Stimulated activated CD4-positive, alpha-beta T cell treated with anti-CD3 and anti-CD28 coated beads, Interleukin-4, amount 100 ng/mL, for 48 hours (primary cell): ENCODE measurements around the gene MIEN1.
"Not testable (repeated sequence)": the region's sequence is repeated elsewhere in the genome, so short reads cannot be mapped to it uniquely, and the experiment has no call there.

Experiments used
- DNase-seq, 2 donors: peaks; one replicate each; pipeline ENCODE4 v3.0.0-alpha.2; 2020; ENCODE audit warnings: low read depth in 2 of 2

MIEN1 gene

GRCh38 chr17:39739885-39740356 lies 9.6 kb upstream of the MIEN1 start:
- no peak for DNase-seq

GRCh38 chr17:39738983-39739884 lies 8.9 kb upstream of the MIEN1 start:
- no peak for DNase-seq

DNA sequence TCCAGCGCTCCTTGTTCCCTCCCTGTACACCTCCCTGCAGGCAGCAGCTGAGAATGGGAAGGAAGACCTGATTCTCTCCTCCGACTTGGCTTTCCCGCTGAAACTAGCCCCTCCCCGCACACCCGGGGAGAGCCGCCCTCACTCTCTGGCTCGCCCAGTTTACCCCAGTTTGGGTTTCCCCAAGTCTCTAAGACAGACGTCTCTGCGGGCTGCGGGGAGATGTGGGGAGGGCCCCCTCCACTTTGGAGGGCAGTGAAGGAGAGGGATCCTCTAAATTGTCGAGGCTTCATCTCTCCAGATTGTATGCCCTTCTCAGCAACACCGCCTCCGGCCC lies 8.2 kb upstream of the MIEN1 start:
- peak in 1 of 2 donors; percentile 46 for DNase-seq

DNA sequence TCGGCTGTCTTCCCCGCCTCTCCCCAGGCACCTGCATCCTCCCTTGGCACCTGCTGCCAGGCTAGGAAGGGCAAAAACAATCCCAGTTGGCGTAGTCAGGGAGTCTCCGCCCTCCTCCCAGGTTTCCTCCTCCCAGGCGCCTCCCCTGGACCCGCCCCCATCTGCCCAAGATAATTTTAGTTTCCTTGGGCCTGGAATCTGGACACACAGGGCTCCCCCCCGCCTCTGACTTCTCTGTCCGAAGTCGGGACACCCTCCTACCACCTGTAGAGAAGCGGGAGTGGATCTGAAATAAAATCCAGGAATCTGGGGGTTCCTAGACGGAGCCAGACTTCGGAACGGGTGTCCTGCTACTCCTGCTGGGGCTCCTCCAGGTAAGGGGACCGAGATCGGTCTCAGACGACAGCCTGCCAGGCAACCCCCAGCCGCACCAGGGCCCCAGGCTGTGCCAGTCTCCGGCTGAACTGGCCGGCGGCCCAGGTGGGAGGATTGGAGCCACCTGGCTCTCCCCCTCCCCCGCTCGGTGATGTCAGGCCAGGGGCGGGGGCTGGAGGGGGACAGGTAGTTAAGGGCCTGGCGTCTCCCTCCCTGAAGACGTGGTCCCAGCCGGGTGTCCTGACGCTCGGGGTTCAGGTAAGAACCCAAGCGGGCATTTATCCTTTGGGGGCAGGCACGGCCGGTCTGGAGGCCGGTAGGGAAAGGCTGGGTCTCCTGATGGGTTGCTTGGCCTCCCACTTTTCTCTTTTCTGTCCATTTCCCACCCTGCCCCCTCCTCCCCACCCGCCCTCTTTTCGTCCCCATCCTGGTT lies 7.6 kb upstream of the MIEN1 start, which contains the start of gene GRB7:
GRB7 (plus strand) TSS at position 179 of the 808 bp plus-strand sequence. CDS start 4,364 bp downstream, outside the sequence.
- no peak for DNase-seq

- DNase-seq = no peak
These were observed 7.0 kb upstream of the MIEN1 start for GRCh38 chr17:39737206-39737759.

- no peak for DNase-seq
These were observed 6.2 kb upstream of the MIEN1 start for GRCh38 chr17:39736319-39737165.

DNA sequence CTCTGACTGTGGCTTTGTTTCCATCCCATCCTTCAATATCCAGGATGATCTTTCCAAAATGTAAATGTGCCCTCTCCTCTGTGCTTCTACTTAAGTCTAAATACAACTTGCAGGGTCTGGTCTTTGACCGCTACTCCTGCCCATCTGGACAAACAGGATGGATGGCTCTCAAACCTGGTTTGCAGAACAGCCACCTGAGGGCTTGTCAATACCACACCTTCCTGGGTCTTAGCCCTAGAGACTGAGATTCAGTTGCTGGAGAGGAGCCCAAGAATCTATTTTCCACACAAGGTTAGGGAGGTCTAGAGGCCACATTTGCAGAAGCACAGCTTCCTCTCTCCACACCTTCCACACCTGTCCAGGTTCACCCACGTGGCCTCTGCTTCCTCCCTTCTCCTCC lies 5.5 kb upstream of the MIEN1 start:
- no peak for DNase-seq

DNA sequence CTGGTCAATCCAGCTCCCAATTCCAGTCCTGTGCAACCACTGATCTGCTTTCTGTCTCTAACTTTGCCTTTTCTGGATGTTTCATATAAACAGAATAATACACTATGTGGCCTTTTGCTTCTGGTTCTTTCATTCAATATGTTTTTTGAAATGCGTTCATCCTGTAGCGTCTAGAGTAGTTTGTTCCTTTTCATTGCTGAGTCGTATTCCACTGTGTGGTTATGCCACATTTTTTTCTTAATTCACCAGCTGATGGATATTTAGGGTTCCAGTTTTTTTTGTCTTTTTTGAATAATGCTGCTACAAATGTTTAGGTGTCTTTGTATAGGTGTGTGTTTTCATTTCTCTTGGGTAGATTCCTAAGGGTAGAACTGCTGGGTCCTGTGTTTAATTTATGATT lies 2.3 kb upstream of the MIEN1 start:
- no peak for DNase-seq

GRCh38 chr17:39729280-39729851 lies 966 bp downstream of the MIEN1 start:
- DNase-seq = no peak

GRCh38 chr17:39727556-39727955 lies 2.8 kb downstream of the MIEN1 start:
- no peak for DNase-seq

DNA sequence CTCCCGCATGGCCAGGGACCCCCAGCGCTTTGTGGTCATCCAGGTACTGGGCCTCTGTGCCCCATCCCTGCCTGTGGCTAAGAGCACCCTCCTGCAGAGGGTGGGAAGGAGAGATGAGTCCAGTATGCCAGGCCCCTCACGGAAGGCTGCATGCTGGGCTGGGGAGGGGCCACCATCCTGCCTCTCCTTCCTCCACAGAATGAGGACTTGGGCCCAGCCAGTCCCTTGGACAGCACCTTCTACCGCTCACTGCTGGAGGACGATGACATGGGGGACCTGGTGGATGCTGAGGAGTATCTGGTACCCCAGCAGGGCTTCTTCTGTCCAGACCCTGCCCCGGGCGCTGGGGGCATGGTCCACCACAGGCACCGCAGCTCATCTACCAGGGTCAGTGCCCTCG lies 3.7 kb downstream of the MIEN1 start:
- DNase-seq = no peak

DNA sequence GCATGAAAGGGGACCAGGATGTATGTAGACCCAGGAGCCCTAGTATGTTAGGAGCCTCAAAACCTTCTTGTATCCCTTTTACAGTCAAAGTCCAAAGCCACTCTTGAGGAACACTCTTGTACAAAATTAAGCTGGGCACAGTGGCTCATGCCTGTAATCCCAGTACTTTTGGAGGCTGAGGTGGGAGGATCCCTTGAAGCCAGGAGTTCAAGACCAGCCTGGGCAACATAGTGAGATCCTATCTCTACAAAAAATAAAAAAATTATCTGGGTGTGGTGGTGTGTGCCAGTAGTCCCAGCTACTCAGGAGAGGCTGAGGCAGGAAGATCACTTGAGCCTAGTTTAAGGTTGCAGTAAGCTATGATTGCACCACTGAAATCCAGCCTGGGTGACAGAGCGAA lies 4.4 kb downstream of the MIEN1 start:
- not testable (repeated sequence) for DNase-seq

- no peak for DNase-seq
These were observed 5.6 kb downstream of the MIEN1 start for GRCh38 chr17:39724731-39725130.

GRCh38 chr17:39722965-39723848 lies 7.1 kb downstream of the MIEN1 start:
- no peak for DNase-seq

DNA sequence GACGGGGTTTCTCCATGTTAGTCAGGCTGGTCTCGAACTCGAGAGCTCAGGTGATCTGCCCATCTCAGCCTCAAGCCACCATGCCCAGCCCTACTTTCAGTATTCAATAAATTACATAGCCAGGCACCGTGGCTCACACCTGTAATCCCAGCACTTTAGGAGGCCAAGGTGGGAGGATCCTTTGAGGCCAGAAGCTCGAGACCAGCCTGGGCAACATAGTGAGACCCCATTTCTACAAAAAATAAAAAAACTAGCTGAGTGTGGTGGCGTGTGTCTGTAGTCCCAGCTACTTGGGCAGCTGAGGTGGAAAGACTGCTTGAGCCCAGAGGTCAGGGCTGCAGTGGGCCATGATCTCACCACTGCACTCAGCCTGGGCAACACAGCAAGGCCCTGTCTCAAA lies 8.2 kb downstream of the MIEN1 start:
- no peak for DNase-seq

DNA sequence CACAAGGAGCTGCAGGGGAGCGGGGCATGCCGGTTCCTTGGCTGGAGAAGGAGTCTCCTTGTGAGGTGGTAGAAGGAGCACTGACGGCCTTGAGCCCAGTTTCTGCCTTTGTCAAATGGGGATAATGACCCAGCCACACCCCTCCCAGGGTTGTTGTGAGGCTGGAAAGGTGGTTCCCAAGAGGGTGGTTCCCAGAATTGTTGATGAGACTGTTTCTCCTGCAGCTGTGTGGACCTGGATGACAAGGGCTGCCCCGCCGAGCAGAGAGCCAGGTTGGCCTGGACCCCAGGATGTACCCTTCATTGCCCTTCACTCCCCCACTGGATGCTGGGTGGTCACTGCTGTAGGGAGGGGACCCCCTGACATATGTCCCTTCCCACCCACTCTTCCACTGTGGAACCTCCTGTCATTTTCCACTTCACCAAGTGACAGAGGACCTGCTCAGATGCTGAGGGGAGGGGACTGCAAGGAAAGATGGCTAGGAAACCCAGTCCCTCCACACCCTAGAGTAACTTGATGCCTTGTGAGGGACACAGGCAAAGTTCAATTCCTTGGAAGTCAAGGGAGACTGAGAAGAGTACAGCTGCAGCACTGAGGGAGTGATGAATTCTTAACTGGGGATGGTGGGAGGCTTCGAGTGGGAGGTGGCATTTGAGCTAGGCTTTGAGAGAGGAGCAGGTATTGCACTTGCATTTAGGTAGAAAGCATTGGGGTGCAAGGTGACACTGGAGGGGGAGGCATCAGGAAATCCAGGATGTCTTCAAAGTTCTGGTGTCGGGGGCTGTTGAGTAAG lies 10.6 kb downstream of the MIEN1 start:
- no peak for DNase-seq

DNA sequence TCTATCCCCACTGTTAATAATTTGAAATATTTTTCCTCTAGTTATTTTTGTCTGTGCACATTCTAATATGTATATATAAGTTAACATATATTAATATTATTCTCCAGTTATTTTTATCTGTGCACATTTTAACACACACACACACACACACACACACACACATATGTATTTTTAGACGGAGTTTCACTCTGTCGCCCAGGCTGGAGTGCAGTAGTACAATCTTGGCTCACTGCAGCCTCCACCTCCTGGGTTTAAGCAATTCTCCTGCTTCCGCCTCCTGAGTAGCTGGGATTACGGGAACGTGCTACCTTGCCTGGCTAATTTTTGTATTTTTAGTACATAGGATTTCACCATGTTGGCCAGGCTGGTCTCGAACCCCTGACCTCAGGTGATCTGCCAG lies 12.7 kb downstream of the MIEN1 start:
- no peak for DNase-seq

DNA sequence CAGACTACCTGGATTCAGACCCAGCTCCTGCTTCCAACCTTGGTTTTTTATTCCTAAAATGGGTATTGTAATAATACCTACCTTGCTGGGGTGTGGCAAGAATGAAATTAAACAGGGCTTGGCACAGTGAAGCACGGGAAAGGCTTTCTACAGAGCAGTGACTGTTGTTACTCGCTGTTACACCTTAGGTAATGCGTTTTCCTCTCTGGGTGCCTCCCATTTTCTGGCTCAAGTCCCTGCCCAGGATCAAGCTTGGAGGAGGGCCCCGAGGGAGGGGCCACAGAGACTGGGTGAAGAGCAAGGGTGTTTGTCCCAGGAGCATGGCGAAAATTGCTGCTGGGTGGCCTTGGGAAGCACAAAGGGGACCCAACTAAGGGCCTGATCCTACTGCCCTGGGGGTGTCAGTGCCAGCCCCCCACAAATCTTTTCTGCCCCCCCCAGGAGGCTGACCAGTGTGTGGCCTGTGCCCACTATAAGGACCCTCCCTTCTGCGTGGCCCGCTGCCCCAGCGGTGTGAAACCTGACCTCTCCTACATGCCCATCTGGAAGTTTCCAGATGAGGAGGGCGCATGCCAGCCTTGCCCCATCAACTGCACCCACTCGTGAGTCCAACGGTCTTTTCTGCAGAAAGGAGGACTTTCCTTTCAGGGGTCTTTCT lies 13.3 kb downstream of the MIEN1 start:
- DNase-seq = no peak
